Measurements from ENCODE around the gene NRG2. TPM values are rescaled to one million over a fixed set of nuclear protein-coding genes. Genes with fewer than 3 reads are reported as not detected.

NRG2 gene
- total and polyA plus RNA-seq, 4 donors: 2.4 to 11.5 (median 7.3) TPM

DNA sequence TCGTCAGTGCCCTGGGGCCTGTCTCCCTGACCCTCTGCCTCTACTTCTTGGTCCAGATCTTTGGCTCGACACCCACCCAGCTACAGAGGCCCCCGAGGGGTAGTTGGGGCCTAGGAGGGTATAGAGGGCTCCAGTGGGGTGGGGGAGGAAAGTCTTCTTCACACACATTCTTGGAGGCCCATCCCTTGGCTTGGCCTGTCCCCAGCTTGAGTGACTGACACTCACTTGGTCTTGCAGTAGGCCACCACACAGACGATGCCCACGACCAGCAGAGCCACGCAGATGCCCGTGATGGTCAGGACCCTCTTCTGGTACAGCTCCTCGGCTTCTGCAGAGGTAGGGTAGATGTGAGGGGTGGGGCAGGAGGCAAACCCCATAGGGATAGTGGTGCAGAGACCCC, 187.6 kb downstream of the NRG2 start:
- H3K36me3 ChIP-seq (ENCODE audit: control insufficient read depth, insufficient read depth, low read length): peaks cover 68% of the 10 kb centered on the region
- WGBS (ENCODE audit: insufficient coverage): 98% methylated on average over 6 of the region's 8 CpGs
- DNase-seq (ENCODE audit: low read depth in 4 of 6, low spot score in 6 of 6): no peak
- H3K27me3 ChIP-seq (ENCODE audit: control insufficient read depth, insufficient read depth, low read length): no peaks in the 10 kb centered on the region
- H3K4me3 ChIP-seq (ENCODE audit: low read depth, low read length): no peak overlapping the region
- no peak overlapping the region for H3K27ac ChIP-seq (ENCODE audit: low read depth, low read length)
- peaks cover 7% of the 10 kb centered on the region for H3K4me1 ChIP-seq (ENCODE audit: control insufficient read depth, insufficient read depth, low read length)
- no peaks in the 10 kb centered on the region for H3K9me3 ChIP-seq (ENCODE audit: control insufficient read depth, insufficient read depth, low read length)

DNA sequence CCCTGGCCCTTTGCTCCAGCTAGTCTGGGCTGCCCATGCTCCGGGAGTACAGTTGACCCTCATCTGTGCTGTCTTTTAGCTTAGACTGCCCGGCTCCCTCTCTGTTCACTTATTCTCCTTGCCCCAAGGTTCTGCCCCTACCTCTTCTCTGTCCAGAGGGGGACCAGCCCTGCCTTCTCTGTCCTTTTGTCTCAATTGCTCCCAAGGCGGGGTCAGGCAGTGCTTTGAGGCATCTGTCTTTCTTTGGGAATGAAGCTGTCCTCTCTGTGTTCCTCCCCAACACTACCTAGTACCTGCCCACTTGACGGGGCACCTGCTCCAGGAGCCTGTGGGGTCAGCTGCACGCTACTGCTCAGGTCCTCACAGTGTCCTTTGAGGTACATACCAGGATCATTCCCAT, 188.1 kb downstream of the NRG2 start:
- H3K27me3 ChIP-seq (ENCODE audit: control insufficient read depth, insufficient read depth, low read length): no peaks in the 10 kb centered on the region
- no peak overlapping the region for H3K4me3 ChIP-seq (ENCODE audit: low read depth, low read length)
- H3K4me1 ChIP-seq (ENCODE audit: control insufficient read depth, insufficient read depth, low read length): peaks cover 7% of the 10 kb centered on the region
- H3K27ac ChIP-seq (ENCODE audit: low read depth, low read length): no peak overlapping the region
- H3K9me3 ChIP-seq (ENCODE audit: control insufficient read depth, insufficient read depth, low read length): no peaks in the 10 kb centered on the region
- peaks cover 66% of the 10 kb centered on the region for H3K36me3 ChIP-seq (ENCODE audit: control insufficient read depth, insufficient read depth, low read length)
- 96% methylated on average over 5 of the region's 5 CpGs for WGBS (ENCODE audit: insufficient coverage)
- no peak for DNase-seq (ENCODE audit: low read depth in 4 of 6, low spot score in 6 of 6)

DNA sequence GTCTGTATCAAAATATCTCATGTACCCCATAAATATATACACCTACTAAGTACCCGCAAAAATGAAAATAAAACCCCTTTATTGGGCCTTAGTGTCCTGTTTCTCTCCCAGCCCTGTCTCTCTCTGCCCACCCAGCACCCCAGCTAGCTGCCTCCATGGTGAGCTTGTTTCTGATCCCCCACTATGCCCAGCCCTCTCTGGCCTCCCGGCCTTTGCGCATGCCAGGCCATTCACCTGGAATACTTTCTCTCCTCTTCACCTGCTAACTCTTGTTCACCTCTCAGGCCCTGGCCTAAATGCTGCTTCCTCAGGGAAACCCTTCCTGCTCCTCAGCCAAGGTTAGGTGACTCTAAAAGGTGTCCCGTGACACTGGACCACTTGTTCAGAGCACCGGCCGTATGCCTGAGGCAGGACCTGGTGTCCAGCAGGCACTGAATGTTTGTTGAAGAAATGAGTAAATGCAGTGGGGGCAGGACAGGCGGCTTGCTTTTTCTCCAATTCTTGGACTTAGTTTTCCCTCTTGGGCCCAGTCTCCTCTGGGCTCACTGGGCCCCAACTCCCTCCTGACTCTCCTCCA, 189.0 kb downstream of the NRG2 start:
- peaks cover 7% of the 10 kb centered on the region for H3K4me1 ChIP-seq (ENCODE audit: control insufficient read depth, insufficient read depth, low read length)
- WGBS (ENCODE audit: insufficient coverage): 94% methylated on average over 5 of the region's 7 CpGs
- no peak for DNase-seq (ENCODE audit: low read depth in 4 of 6, low spot score in 6 of 6)

DNA sequence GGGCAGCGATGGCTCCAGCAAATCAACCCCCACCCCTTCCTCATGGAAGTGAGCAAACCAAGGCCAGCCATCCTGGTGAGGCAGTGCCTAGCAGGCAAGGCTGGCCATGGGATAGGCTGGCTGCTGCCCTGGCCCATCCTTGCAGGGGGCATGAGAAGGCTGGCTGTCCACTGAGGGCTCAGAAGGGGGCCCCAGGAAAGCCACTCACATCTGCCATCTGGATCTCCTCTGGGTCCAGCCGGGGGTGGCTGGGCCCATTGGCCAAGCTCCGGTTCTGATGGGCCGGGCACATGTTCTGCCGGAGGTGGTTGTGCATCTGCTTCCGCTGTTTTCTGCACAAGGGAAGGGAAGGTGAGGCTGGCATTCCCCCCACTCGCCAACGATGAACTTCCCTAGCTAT, 190.4 kb downstream of the NRG2 start:
- WGBS (ENCODE audit: insufficient coverage): 96% methylated on average over 4 of the region's 8 CpGs

More for the DNA sequence above, 189.0 kb downstream of the NRG2 start:
- Histone ChIP-seq H3K27me3 (ENCODE audit: control insufficient read depth, insufficient read depth, low read length) (no peaks in the 10 kb centered on the region), H3K4me3 (ENCODE audit: low read depth, low read length) (no peak overlapping the region), H3K9me3 (ENCODE audit: control insufficient read depth, insufficient read depth, low read length) (no peaks in the 10 kb centered on the region), H3K27ac (ENCODE audit: low read depth, low read length) (no peak overlapping the region), H3K36me3 (ENCODE audit: control insufficient read depth, insufficient read depth, low read length) (peaks cover 60% of the 10 kb centered on the region)

DNA sequence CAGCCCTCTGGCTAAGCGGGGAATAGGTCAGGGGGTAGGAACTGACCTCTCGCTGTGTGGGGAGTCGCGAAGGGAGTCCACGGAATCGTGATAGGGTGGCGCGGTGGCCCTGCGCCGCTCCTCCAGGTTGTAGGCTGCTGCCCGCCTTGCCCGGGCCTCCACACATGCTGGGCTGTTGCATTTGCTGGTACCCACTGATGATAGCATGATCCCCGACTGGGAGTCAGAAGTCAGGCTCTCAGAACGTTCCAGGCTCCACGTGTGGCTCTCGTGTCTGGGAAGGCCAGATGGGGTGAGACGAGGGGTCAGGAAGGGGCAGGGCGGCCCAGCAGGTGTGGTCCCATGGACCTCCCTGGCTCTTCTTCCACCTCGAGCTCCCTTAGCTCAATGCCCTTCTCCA, 191.5 kb downstream of the NRG2 start:
- peaks cover 46% of the 10 kb centered on the region for H3K36me3 ChIP-seq (ENCODE audit: control insufficient read depth, insufficient read depth, low read length)
- no peak overlapping the region for H3K27ac ChIP-seq (ENCODE audit: low read depth, low read length)
- DNase-seq (ENCODE audit: low read depth in 4 of 6, low spot score in 6 of 6): no peak
- peaks cover 5% of the 10 kb centered on the region for H3K4me1 ChIP-seq (ENCODE audit: control insufficient read depth, insufficient read depth, low read length)
- peaks cover 4% of the 10 kb centered on the region for H3K27me3 ChIP-seq (ENCODE audit: control insufficient read depth, insufficient read depth, low read length)
- no peaks in the 10 kb centered on the region for H3K9me3 ChIP-seq (ENCODE audit: control insufficient read depth, insufficient read depth, low read length)
- H3K4me3 ChIP-seq (ENCODE audit: low read depth, low read length): no peak overlapping the region
- 97% methylated on average over 15 of the region's 19 CpGs for WGBS (ENCODE audit: insufficient coverage)

More for the DNA sequence above, 190.4 kb downstream of the NRG2 start:
- Histone ChIP-seq H3K27ac (ENCODE audit: low read depth, low read length) (no peak overlapping the region), H3K27me3 (ENCODE audit: control insufficient read depth, insufficient read depth, low read length) (no peaks in the 10 kb centered on the region), H3K4me1 (ENCODE audit: control insufficient read depth, insufficient read depth, low read length) (peaks cover 3% of the 10 kb centered on the region), H3K9me3 (ENCODE audit: control insufficient read depth, insufficient read depth, low read length) (no peaks in the 10 kb centered on the region), H3K4me3 (ENCODE audit: low read depth, low read length) (no peak overlapping the region), H3K36me3 (ENCODE audit: control insufficient read depth, insufficient read depth, low read length) (peaks cover 50% of the 10 kb centered on the region)
- DNase-seq (ENCODE audit: low read depth in 4 of 6, low spot score in 6 of 6): no peak

DNA sequence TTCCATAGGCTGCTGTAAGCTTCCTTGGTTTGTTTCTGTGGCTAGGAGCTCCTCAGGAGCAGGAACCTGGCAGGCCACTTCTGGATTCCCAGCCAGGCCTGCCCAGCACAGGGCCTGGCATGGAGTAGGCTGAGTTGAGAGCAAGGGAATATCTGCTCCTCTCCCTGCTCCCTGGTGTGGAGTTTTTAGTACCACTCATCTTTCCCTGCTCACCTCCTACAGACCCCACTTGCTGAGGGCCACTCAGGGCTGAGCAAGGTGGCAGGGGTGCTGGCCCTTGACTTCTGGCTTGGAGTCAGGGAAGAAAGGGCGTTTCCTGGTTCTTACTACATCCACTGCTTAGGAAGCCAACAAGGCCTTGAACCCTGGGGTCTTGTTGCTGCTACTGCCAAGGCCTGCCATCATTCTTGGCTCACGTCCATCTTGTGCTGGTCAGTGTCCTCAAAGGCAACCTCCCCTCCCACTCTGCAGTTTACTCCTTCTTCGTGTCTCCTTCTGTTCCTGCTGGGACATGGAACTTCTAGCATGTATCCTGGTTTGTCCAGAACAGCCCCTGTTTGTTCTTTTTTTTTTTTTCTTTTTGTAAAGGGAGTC, 192.6 kb downstream of the NRG2 start:
- Histone ChIP-seq H3K36me3 (ENCODE audit: control insufficient read depth, insufficient read depth, low read length) (peaks cover 42% of the 10 kb centered on the region), H3K27me3 (ENCODE audit: control insufficient read depth, insufficient read depth, low read length) (peaks cover 6% of the 10 kb centered on the region), H3K4me3 (ENCODE audit: low read depth, low read length) (no peak overlapping the region), H3K9me3 (ENCODE audit: control insufficient read depth, insufficient read depth, low read length) (no peaks in the 10 kb centered on the region), H3K27ac (ENCODE audit: low read depth, low read length) (no peak overlapping the region), H3K4me1 (ENCODE audit: control insufficient read depth, insufficient read depth, low read length) (peaks cover 9% of the 10 kb centered on the region)
- no peak for DNase-seq (ENCODE audit: low read depth in 4 of 6, low spot score in 6 of 6)
- WGBS (ENCODE audit: insufficient coverage): 81% methylated on average over 3 of the region's 3 CpGs

DNA sequence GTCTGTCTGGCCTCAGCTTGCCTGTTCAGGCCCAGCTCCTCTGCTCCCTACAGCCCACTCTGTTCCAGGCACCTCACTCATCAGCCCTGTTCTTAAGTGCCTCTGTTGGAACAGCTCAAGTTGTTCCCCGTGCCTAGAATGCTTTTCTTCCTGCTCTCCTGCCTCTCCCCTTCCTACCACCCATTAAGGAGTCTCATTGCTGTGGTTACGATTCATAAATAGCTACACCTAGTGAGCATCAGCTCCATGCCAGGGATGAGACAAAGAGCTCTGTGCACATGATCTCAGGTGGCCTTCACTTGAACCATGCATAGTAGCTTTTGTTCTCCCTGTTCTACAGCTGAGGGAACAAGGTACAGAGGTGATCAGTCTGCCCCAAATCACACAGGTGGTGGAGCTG, 193.2 kb downstream of the NRG2 start:
- no peak overlapping the region for H3K27ac ChIP-seq (ENCODE audit: low read depth, low read length)
- H3K36me3 ChIP-seq (ENCODE audit: control insufficient read depth, insufficient read depth, low read length): peaks cover 36% of the 10 kb centered on the region
- 53% methylated on average over 2 of the region's 2 CpGs for WGBS (ENCODE audit: insufficient coverage)
- no peak overlapping the region for H3K4me3 ChIP-seq (ENCODE audit: low read depth, low read length)
- peaks cover 9% of the 10 kb centered on the region for H3K4me1 ChIP-seq (ENCODE audit: control insufficient read depth, insufficient read depth, low read length)
- no peaks in the 10 kb centered on the region for H3K9me3 ChIP-seq (ENCODE audit: control insufficient read depth, insufficient read depth, low read length)
- H3K27me3 ChIP-seq (ENCODE audit: control insufficient read depth, insufficient read depth, low read length): peaks cover 6% of the 10 kb centered on the region
- no peak for DNase-seq (ENCODE audit: low read depth in 4 of 6, low spot score in 6 of 6)

DNA sequence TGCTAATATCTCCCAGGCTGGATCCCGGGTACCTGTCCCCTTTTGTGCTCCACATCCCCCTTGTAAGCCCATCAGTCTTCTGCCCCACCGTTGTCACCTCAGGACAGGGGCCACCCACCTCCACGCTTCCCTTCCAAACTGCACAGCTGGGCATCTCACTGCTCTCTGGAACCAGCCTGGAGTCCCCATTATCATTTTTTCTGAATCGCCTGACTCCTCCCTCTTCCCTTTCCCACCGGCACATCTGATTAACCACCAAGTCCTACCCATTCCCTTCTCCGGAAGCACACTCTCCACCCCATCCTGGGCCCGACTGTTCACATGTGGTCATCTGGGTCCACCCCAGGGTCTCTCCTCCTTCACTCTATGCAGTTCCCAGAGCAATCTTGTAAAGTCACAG, 193.6 kb downstream of the NRG2 start:
- DNase-seq (ENCODE audit: low read depth in 4 of 6, low spot score in 6 of 6): no peak
- WGBS (ENCODE audit: insufficient coverage): 73% methylated on average over 7 of the region's 7 CpGs
- Histone ChIP-seq H3K4me1 (ENCODE audit: control insufficient read depth, insufficient read depth, low read length) (peaks cover 13% of the 10 kb centered on the region), H3K36me3 (ENCODE audit: control insufficient read depth, insufficient read depth, low read length) (peaks cover 34% of the 10 kb centered on the region), H3K27ac (ENCODE audit: low read depth, low read length) (no peak overlapping the region), H3K9me3 (ENCODE audit: control insufficient read depth, insufficient read depth, low read length) (no peaks in the 10 kb centered on the region), H3K27me3 (ENCODE audit: control insufficient read depth, insufficient read depth, low read length) (peaks cover 6% of the 10 kb centered on the region), H3K4me3 (ENCODE audit: low read depth, low read length) (no peak overlapping the region)

DNA sequence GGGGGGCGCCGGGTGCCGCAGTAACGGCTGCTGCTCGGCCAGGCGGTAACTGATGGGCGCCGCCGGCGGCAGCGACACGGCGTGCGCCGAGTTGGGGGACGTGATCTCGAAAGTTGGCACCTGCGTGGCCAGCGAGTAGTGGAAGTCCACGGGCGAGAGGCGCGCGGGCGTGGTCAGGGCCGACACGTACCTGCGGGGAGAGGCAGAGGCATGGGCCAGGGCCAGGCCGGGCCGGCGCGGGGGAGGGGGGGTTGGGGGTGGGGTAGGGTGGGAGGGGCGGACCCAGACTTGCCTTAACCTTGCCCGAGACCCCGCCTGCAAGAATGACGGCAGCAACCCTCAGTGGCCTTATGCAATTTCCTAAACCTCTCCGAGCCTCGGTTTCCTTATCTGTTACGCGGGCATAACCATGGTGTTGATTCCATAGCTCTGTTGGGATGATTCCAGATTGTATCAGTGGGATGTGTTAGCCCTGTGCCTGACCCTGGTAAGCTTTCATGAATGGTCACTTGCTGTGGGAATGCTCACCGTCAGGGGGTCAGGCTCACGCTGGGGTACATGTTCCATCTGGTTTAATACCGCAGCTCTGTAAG, 194.5 kb downstream of the NRG2 start:
- 22% methylated on average over 32 of the region's 43 CpGs for WGBS (ENCODE audit: insufficient coverage)
- no peaks in the 10 kb centered on the region for H3K9me3 ChIP-seq (ENCODE audit: control insufficient read depth, insufficient read depth, low read length)
- H3K4me3 ChIP-seq (ENCODE audit: low read depth, low read length): peak overlapping the region; percentile 16
- H3K27ac ChIP-seq (ENCODE audit: low read depth, low read length): no peak overlapping the region
- DNase-seq (ENCODE audit: low read depth in 4 of 6, low spot score in 6 of 6): no peak
- H3K4me1 ChIP-seq (ENCODE audit: control insufficient read depth, insufficient read depth, low read length): peaks cover 18% of the 10 kb centered on the region
- peaks cover 6% of the 10 kb centered on the region for H3K27me3 ChIP-seq (ENCODE audit: control insufficient read depth, insufficient read depth, low read length)
- peaks cover 34% of the 10 kb centered on the region for H3K36me3 ChIP-seq (ENCODE audit: control insufficient read depth, insufficient read depth, low read length)

All from spinal cord (tissue), 10 donors.